T47D (cell line): ENCODE data around the gene GTF2H1.
A peak's percentile ranks its signal among the peaks of the same experiment; 100 is the strongest.

Experiments
- DNase-seq, 2 experiments: peaks; one replicate each; pipeline versions ENCODE4 v3.0.0 to v3.0.0-alpha.2; 2011 to 2012; ENCODE audit warnings: low read depth in 1 of 2, low spot score in 1 of 2
- JUND ChIP-seq: IDR thresholded peaks from 2 replicates; pipeline ENCODE4 v1.6.1; 2012; ENCODE audit warnings: low read depth
- in situ Hi-C: cut with HindIII; loops from 2 replicates; pipeline ENCODE4 v1.10.0; 2016; ENCODE audit warnings: low sequenced_read_pairs, low pct_unique_long_range_greater_than_20kb

The GTF2H1 gene

GRCh38 chr11:18321969-18322711, at the start of gene GTF2H1, which contains the start of gene HPS5:
GTF2H1 (plus strand) TSS chr11:18322567; CDS start chr11:18333075, 10,508 bp downstream.
HPS5 (minus strand) TSS chr11:18322140; CDS start chr11:18317858, 4,282 bp downstream.
- in situ Hi-C loops: no loop called here
- peak; percentile 84 to 97 for DNase-seq
- no peak for TF ChIP-seq JUND

- no peak for DNase-seq
- no peak for TF ChIP-seq JUND
- in situ Hi-C loops: no loop called here
Measured at GRCh38 chr11:18277565-18278271, 44.6 kb upstream of the GTF2H1 start.

GRCh38 chr11:18280438-18281045, 41.8 kb upstream of the GTF2H1 start:
- TF ChIP-seq JUND: no peak
- DNase-seq: no peak
- in situ Hi-C loops: no loop called here

GRCh38 chr11:18282626-18283025, 39.7 kb upstream of the GTF2H1 start:
- in situ Hi-C loops: no loop called here
- TF ChIP-seq JUND: no peak
- no peak for DNase-seq

- in situ Hi-C loops: no loop called here
- DNase-seq: no peak
Measured at GRCh38 chr11:18285841-18286240, 36.5 kb upstream of the GTF2H1 start.

GRCh38 chr11:18288911-18289310, 33.5 kb upstream of the GTF2H1 start:
- DNase-seq: no peak
- TF ChIP-seq JUND: no peak
- in situ Hi-C loops: no loop called here

More at GRCh38 chr11:18285841-18286240, 36.5 kb upstream of the GTF2H1 start:
- TF ChIP-seq JUND: no peak

- in situ Hi-C loops: no loop called here
- DNase-seq: no peak
- no peak for TF ChIP-seq JUND
Measured at GRCh38 chr11:18294862-18295261, 27.5 kb upstream of the GTF2H1 start.

- in situ Hi-C loops: no loop called here
- TF ChIP-seq JUND: no peak
- no peak for DNase-seq
Measured at GRCh38 chr11:18295316-18295715, 27.1 kb upstream of the GTF2H1 start.

- in situ Hi-C loops: no loop called here
- no peak for TF ChIP-seq JUND
- no peak for DNase-seq
Measured at GRCh38 chr11:18299721-18300120, 22.6 kb upstream of the GTF2H1 start.

GRCh38 chr11:18304745-18305144, 17.6 kb upstream of the GTF2H1 start:
- no peak for TF ChIP-seq JUND
- no peak for DNase-seq
- in situ Hi-C loops: no loop called here

- no peak for DNase-seq
- no peak for TF ChIP-seq JUND
- in situ Hi-C loops: no loop called here
Measured at GRCh38 chr11:18307461-18308139, 14.8 kb upstream of the GTF2H1 start.

- DNase-seq: no peak
- in situ Hi-C loops: no loop called here
- no peak for TF ChIP-seq JUND
Measured at GRCh38 chr11:18308242-18308641, 14.1 kb upstream of the GTF2H1 start.

GRCh38 chr11:18309691-18310090, 12.7 kb upstream of the GTF2H1 start:
- no peak for DNase-seq
- in situ Hi-C loops: no loop called here
- TF ChIP-seq JUND: no peak
